Fibroblast of peridontal ligament (primary cell): ENCODE measurements around the gene PDE9A.

Experiments used
- DNase-seq: peaks from one replicate; pipeline ENCODE4 v3.0.0-alpha.2; 2010; ENCODE audit errors: extremely low read depth

The PDE9A gene

DNA sequence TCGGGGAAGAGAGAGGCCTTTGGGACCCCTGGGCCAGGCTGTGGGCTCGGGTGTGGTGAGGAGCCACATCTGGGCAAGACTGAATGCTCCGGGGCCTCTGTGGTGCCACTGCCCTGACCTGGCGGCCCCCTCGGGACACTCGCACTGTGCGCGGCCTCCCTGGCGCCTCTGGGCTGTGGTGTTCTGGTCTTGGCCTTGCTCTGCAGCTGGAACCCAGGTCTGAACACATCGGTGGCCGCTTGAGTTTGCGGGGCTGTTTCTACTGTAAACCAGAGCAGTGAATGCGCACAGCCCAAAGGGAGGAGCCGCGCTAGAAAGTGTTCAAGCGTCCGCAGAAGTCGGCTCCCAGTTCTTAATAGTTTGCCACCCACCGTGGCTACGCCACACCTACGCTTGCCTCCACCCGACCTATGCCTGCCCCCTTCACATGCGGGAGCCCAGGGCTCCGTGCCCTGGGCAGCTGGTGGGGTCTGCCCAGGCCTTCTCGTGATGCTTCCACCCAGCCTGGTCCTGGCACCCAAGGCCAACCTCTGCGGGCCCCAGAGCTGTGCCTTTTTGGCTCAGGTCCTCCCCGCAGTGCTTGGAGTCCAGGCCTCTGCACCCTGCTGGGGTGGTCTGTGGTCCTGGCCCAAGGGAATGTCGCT is 4.4 kb downstream of the PDE9A start:
- no peak for DNase-seq

DNA sequence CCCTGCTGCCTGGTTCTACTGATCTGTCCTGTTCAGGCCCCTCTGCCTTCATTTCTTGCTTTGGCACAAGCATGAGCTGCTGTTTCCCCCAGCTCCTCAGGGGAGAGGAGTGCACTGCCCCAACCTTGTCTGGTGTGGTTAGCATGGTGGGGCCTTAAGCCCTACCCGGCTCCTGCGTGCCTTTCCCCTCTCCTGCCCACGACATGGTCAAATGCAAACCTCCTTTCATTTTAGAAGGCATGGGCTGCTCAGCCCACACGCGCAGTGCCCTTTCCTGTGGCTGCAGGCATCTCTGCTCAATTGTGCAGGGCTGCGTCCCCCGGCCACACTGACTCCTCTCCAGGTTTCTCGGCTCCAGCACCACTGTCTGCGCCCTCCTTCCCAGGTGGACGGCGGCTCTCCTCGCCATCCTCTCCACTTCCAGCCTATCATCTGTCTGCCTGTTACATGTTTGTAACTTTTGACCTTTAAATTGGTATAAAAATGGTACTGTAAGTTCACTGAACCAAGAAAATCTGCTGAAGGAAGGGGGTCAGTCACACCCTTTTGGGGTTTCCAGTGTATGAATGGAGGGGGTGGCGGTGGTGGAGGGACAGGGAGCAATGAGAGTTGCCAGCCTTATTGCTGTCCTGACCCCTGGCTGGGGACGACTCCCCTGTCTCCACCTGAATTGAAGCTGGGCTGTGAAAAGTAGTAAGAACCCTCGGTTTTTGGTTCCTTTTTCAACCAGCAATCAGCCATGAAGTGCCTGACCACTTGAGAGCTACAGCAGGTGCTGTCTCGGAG is 5.1 kb downstream of the PDE9A start:
- DNase-seq, result no peak

DNA sequence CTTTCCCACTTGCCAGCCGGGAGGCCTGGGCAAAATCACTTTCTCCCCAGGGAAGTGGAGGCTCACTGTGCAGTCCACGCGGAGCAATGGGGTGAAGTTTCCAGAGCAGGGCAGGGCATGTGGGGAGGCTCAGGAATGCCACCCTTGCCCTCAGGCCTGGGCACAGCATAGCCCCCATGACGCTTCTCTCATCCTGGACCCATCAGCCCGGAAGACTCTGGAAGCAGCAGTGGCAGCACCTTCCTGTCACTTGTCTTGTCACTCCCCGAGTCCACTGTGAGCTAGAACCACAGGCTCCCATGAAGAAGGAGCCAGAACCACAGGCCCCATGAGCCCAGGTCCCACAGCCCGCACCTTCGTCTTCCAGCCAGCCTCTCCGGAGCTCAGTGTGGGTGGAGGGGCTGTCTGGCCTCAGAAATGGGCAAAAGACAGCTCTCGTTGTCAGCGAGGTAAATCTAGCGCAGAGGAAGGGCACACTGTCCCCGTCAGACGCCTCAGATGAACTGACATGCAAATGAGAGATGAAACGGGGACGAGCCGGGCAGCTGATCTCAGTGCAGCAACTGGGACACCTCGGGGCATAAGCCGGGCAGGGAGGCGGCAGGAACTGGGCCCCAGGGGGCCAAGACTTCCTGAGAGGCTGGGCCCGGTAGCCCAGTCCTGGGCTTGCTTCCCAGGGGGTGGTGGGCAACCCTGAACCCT is 6.1 kb downstream of the PDE9A start:
- DNase-seq, result no peak

DNA sequence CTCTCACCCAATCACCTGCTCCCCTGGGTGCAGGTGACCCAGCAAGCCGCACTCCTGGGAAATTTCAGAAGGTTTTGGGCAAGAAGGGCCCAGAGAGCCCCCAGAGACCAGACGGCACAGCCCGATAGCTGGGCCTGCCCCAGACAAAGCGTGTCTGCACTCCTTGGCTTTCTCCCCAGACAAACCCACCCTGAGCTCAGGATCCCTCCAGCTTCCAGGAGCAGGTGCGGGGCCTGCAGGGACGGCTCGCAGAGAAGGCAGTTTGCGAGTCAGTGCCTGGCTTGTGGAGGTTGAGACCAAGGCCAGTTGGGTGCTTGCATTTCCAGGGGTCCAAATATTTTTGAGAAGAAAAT is 6.7 kb downstream of the PDE9A start:
- no peak for DNase-seq

DNA sequence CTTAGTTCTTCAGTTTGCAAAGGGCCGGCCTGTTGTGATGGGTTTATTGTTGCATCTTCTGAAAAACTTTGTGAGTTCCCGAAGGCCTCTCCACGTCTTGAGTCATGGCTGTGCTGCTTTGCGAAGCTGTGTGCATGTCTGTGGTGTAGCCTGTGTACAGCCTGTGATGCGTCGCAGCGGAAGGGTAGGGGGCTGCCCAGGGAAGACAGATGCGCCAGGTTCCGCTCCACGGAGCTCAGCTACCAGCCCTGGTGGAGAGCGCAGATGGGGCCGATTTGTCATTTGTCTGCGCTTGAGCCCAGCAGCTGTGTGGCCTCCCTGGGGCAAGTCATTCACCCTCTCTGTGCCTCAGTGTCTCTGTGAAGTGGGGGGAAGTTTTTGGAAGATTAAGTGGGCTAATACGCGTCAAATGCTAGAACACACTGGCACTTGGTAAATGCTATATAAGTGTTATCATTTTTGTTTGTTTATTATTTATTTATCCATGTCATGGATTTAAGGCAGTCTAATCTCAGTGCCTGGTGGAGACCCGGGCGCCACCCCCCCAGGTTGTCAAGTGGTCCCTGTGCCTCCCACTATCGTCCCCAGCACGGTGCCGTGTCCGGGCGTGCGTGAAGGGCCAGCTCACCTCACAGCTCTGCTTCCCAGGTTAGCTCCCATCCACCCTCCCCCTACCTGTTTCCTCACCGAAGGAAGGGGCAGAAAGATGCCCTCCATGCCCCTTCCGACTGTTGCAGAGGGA is 8.4 kb downstream of the PDE9A start:
- DNase-seq, result no peak

DNA sequence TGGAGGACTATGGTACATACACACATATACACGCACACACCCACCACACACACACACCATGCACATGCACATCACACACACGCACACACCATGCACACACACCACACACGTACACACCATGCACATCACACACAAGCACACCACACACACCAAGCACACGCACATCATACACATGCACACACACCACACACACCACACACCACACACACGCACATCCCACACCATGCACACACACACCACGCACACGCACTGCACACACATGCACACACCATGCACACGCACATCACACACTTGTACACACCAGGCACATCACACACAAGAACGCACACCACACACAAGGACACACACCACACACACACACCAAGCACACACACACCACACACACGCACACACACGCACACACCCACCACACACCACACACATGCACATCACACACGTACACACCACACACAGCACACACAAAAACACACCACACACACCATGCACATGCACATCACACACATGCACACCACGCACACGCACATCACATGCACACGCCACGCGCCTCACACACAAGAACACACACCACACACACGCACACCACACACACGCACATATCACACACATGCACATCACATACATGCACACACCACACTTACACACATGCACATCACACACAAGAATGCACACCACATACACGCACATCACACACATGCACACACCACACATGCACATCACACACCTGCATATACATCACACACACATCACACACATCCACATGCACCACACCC is 9.2 kb downstream of the PDE9A start:
- DNase-seq, result no peak

DNA sequence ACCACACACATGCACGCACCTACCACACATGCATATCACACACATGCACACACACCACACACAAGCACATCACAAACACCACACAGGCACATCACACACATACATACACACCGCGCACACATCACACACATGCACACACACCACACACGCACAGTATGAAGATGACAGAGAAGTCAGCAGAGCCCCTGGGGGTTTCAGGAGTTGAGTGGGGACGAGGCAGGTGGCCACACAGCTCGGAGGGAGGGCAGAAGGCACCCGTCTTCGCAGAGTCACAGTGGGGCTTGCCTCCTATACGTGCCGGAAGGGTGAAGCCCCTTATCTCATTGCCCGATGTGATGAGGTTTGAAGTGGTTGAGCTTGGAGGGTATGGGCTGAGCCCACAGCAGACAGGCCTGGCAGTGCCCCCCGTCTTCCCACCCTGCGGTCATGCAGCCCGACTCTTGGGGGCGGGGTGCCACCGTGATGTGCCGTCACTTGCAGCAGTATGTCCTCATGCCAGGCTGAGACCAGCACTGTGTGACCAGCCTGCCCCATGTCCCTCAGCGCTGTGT is 9.9 kb downstream of the PDE9A start:
- DNase-seq, result no peak

DNA sequence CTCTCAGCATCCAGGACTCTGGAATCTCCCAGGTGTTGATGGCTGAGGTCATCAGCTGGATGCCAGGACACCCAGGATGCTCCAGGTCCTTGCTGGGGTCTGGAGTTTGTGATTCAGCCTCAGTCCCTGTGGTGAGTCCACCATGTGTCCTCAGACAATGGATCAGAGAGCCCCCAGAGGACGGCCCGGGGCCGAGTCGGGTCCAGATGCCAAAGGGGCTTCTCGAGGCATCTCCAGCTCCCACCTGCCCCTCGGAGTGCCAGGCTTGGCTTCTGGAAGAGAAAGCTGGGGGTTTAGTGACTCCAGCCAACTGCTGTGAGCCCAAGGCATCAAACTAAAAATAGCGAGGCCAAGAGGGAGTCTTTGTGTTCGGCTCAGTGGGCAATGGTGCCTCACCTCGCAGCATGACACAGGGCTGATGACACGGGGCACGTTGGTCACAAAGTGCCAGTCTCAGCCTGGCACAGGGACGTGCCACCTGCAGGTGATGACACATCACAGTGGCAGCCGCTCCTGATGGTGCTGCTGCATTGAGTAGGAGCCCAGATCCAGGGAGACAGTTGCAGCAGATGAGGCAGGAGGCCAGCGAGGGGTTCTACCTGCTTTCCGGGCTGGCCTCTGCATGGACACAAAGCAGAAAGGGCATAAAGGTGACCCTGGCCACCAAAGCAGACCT is 10.6 kb downstream of the PDE9A start:
- no peak for DNase-seq

DNA sequence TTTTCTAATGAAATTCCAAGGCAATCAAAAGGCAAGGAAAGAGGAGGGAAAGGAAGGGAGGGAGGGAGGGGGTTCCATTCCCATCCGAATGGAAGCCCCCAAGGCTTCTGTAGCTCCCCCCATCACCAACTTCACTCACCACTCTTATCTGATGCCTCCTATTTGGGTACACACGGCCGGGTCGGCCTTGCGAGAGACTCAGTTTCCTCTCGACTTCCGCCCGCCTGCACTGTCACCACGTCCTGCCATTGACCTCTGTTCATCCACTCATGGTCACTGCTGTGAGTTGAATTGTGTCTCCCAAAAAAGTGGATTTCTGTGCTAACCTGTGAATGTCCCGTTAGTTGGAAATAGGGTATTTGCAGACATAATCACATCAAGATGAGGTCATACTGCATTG is 11.2 kb downstream of the PDE9A start:
- no peak for DNase-seq

DNA sequence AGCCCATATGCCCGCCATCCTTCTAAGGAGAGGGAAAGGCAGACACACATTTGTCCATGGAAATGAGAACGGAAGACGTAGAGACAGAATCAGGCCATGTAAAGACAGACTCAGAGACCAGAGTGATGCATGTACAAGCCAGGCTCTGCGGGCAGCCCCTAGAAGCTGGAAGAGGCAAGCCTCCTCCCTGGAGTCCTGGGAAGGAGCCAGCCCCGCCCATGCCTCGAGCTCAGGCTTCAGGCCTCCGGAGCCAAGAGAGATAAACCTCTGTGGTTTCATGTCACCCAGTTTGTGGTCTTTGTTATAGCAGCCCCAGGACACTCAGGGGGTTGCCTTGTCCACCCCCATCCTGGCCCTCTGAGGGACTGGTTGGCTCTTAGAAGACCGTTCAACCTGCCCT is 11.6 kb downstream of the PDE9A start:
- no peak for DNase-seq

DNA sequence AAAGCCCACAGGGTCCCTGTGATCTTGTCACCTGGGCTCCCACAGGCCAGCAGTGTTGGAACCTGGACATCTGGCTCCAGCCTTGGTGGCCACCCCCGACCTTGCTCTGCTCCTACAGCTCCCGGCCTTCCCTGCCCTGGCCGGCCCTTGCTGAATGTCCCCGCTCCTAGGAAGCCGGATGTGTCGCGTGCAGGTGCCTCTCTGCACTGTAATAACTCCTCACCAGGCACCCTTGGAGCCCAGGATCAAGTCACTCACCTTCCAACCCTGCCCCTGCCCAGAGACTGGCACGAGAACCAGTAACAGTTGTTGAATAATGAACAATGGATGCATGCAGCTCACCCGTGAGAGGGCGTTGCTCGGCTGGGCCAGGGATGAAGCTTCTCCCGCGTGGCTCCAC is 12.1 kb downstream of the PDE9A start:
- no peak for DNase-seq

DNA sequence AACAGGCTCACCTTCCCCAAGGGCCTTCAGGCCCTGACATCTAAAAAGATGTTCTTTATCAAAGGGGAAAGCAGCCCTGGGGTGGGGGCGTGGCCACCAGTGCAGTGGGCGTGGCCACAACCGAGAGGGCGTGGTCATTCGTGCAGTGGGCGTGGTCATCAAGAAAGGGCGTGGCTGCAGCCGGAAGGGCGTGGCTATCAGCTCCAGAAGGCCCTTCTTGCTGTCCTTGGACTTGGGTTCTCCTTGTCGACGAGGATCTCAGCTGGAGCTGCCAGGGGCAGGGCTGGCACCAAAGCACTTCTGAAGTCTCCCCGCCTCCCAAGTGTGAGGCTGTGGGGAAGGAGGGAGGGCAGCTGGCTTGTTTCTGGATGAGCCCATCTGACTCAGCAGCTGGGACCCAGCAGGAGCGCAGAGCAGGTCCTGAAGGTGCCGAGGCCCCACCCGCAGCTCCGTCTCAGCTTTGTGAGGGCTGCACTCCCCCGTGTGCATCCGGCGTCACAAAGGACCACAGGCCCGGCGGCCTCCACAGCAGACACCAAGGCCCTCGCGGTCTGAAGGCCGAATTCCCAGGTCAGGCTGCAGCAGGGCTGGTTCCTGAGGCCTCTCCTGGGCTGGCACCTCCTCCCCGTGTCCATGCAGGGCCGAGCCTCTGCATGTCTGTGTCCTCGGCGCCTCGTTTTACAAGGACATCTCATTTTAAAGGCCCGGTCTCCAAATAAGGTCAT is 12.8 kb downstream of the PDE9A start:
- no peak for DNase-seq

DNA sequence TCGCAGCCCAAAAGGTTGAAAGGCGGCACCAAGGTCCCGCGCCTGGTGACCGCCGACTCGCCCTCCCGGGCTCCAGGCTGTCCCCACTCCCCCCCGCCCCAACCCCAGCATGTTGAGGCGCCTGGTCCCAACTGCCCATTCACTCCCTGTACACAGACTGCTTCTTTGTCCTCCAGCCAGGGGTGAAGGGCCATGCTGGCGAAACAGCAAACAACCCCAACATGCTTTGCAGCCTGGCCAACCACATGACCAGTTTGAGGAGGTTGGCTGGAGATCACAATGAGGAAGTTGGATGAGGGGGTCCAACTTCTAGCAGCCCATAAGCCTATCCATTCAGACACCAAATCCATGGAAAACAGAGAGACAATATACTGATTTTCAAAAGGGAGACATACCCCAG is 13.5 kb downstream of the PDE9A start:
- no peak for DNase-seq

DNA sequence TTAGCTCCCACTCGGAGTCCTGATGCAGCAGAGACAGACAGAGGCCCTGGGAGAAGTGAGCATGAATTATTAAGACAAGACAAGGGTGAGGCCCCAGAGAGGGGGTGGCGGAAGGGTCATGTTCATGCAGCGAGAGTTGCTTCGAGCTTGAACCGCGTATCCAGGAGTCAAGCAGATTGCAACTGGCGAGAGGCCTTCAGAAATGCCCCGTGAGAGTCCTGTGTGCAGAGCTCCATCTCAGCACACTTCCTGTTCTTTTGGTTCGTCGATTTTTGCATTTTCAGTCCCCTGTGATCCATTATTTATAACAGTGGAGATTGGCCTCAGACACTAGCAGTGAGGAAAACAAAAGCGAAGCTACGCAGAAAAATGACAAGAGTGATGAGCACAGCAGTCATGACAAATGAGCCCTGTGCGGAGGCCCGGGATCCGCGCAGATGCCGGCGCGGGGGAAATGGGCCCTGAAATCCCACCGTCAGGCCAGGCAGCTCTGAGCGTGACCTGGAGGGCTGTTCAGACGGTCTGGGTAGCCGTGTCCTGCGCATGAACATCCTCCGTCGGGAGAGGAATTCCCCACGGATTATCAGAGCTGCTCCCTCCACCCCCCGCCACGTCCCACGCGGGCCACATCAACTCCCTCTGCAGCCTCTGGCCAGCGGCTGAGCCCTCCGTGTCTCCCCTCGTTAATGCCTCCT is 15.0 kb downstream of the PDE9A start:
- no peak for DNase-seq

DNA sequence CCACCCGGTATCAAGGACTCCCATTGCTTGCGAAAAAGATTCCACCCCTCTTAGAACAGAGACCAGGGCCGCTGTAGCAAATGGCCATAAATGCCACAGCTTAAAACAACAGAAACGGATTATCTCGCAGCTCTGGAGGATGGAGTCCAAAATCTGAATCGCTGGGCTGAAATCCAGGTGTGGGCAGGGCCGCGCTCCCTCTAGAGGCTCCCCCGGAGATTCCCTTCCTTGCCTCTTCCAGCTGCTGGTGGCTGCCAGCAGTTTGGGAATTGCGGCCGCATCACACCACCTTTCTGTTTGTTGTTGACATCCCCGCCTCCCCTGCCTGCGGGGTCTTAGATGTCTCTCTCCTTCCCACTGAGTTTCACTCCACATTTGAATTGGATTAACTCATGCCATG is 15.6 kb downstream of the PDE9A start:
- DNase-seq, result no peak

DNA sequence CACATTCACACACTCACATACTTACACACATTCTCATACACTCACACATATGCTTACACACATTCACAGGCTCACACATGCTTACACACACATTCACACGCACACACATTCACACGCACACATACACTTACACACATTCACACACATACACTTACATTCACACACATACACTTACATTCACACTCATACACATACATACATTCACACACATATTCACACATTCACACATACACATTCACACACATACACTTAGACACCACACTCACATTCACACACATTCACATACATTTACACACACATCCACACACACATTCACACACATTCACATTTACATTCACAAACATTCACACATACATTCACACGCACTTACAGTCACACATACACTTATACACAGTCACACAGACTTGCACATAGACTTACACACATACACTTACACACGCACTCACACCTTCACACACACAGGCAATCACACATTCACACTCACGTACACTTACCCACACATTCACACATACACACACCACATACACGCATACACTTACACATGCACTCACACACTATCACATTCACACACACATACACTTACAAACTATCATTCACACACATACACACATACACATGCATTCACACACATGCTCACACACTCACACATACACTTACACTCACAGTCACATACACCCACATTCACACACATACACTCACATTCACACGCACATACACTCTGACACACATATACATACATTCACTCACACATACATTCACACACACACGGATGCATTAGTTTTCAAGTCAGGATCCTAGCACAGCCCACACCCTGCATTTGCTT is 16.8 kb downstream of the PDE9A start:
- DNase-seq, result no peak

DNA sequence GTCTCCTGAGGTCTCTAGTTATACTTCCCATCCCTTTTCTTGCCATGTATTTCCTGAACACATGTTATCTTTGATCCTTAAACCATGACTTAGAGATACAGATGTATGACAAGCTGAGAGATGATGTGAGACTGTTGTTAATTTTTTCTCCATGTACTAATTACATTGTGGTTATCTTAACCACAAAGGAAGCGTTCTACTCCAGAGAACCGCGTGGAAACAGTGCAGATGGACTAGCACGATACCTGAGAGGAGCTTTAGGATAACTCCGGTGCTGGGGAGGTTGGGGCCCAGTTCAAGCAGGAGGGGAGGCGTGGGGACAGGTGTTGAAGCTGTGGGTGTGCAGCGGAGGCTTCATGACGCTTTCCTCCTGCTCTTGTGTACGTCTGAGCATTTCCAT is 17.5 kb downstream of the PDE9A start:
- no peak for DNase-seq

DNA sequence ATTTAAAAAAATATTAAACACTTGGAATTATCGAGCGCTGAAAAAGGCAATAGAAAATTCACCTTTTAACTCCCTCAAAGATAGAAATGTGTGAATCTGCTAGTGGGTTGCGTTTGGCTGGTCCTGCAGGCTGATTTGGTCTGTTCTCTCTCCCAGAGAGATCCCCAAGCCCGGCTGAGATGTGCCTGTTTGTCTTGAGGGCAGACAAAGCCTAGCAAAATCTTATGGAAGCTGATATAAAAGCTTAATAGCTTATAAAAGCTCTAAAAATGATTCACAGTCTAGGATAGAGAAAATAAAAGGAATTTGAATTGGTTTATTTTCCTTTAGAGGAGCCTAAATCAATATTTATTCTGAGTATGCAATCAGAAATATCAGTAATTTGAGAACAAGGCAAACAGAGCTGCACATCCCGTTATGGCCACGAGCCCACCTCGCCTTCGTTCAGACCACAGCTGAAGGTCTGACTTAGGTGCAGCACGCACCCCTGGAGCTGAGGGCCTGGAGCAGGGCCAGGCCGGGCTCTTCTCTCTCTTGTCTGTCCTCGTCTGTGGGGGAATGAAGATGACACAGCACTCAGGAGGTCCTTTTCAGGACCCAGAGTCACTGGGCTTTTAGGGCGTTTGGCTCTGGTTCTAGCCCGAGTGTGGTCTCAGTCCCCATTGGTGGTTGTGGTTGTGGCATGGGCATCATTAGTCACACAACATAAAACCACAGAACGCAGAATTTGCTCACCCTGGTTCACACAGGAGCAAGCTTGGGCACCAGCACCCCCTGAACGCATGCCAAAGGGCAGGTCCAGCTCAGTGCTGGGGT is 18.6 kb downstream of the PDE9A start:
- DNase-seq, result no peak
